GM12878 (cell line): ENCODE results near the gene RRBP1. TPM values are rescaled to one million over a fixed set of nuclear protein-coding genes. Genes with fewer than 3 reads are reported as not detected.

ENCODE experiments used
- ATAC-seq: fragments of 200-7000 bp; cut with Tn5 transposase; 3 replicates; pipeline ENCODE4 v1.9.1; 2020; ENCODE audit warnings: mild to moderate bottlenecking, moderate library complexity
- BruUV-seq: library from RNA; stranded (reverse); fragments of 400-500 nt; replicated peaks from 2 replicates; lab custom pipeline; 2021; lab: Mats Ljungman, UMichigan
- CTCF ChIA-PET: fragments of 300-600 bp; sonication (Branson Sonifier 250); formaldehyde crosslinking; extraction: SDS; loops from one replicate; lab custom pipeline; 2021; ENCODE audit warnings: inconsistent platforms; lab: Yijun Ruan, JAX
- POLR2A ChIA-PET: fragments of 350-600 bp; formaldehyde crosslinking; extraction: SDS; loops from one replicate; lab custom pipeline; 2021; ENCODE audit warnings: inconsistent platforms; lab: Charles Lee
- RAD21 ChIA-PET: fragments of 300-600 bp; sonication (Branson Sonifier 250); formaldehyde crosslinking; loops from one replicate; lab custom pipeline; 2023; ENCODE audit warnings: antibody characterized with exemption; ENCODE audit not compliant: unreplicated experiment; lab: Charles Lee
- SMC1A ChIA-PET: fragments of 300-600 bp; sonication (Branson Sonifier 250); formaldehyde crosslinking; loops from one replicate; lab custom pipeline; 2023; ENCODE audit not compliant: unreplicated experiment, uncharacterized antibody; lab: Charles Lee
- DNase-seq: peaks from one replicate; pipeline ENCODE4 v3.0.0-alpha.2; 2011; ENCODE audit warnings: low read depth, low spot score
- FAIRE-seq: peaks from 3 replicates; lab custom pipeline; 2011; peaks lifted over from hg19 to GRCh38; lab: Jason Lieb, UNC
- H2AFZ ChIP-seq: 2 replicates; pipeline ENCODE4 v1.6.0; 2011; ENCODE audit warnings: low read depth, low read length, control low read depth; ENCODE audit not compliant: control insufficient read depth
- H3K27ac ChIP-seq: 2 replicates; pipeline ENCODE4 v1.5.1; 2011; ENCODE audit warnings: control low read depth; ENCODE audit not compliant: control insufficient read depth, insufficient read depth
- H3K27me3 ChIP-seq, 2 experiments: replicated peaks in 1 of 2; 2 replicates each; pipeline versions ENCODE4 v1.6.0 to v1.6.1; 2011; ENCODE audit warnings: low read length in 1 of 2; ENCODE audit not compliant: control insufficient read depth in 2 of 2, insufficient read depth in 2 of 2
- H3K36me3 ChIP-seq, 2 experiments: 2 replicates each; pipeline ENCODE4 v1.5.1; 2011; ENCODE audit warnings: low read length in 1 of 2; ENCODE audit not compliant: control insufficient read depth in 2 of 2, insufficient read depth in 2 of 2
- H3K4me1 ChIP-seq: 2 replicates; pipeline ENCODE4 v1.6.1; 2011; ENCODE audit warnings: mild to moderate bottlenecking, low read length, moderate library complexity, mixed read lengths; ENCODE audit not compliant: control insufficient read depth, insufficient read depth
- H3K4me2 ChIP-seq: 2 replicates; pipeline ENCODE4 v1.6.0; 2011; ENCODE audit warnings: control low read depth; ENCODE audit not compliant: control insufficient read depth, insufficient read depth
- H3K4me3 ChIP-seq: fragments of 200-600 bp; sonication (generic); 2 replicates; pipeline ENCODE4 v1.5.1; 2016
- H3K79me2 ChIP-seq: 2 replicates; pipeline ENCODE4 v1.6.0; 2011; ENCODE audit warnings: low read length; ENCODE audit not compliant: control insufficient read depth, insufficient read depth
- H3K9ac ChIP-seq: 2 replicates; pipeline ENCODE4 v1.8.0; 2011; ENCODE audit warnings: low read length, control low read depth, mixed read lengths; ENCODE audit not compliant: control insufficient read depth, insufficient read depth
- H3K9me3 ChIP-seq: replicated peaks from 3 replicates; pipeline ENCODE4 v1.5.1; 2011; ENCODE audit warnings: mild to moderate bottlenecking, low read length; ENCODE audit not compliant: control insufficient read depth, insufficient read depth
- H4K20me1 ChIP-seq: 2 replicates; pipeline ENCODE4 v1.6.0; 2011; ENCODE audit not compliant: control insufficient read depth, insufficient read depth
- FOXM1 ChIP-seq: IDR thresholded peaks from 2 replicates; pipeline ENCODE4 v1.6.1; 2012; ENCODE audit warnings: low read depth, mild to moderate bottlenecking, inconsistent platforms, low read length, moderate library complexity
- IRF5 ChIP-seq: fragments of 450-650 bp; IDR thresholded peaks from 2 replicates; pipeline ENCODE4 v1.6.1; 2017; ENCODE audit warnings: borderline replicate concordance
- JUND ChIP-seq: IDR thresholded peaks from 2 replicates; pipeline ENCODE4 v1.6.1; 2012; ENCODE audit warnings: low read depth, mild to moderate bottlenecking, low read length, improper control_type of control experiment, moderate library complexity
- RUNX3 ChIP-seq: IDR thresholded peaks from 2 replicates; pipeline ENCODE4 v1.6.1; 2012; ENCODE audit warnings: low read length, inconsistent platforms
- ZNF687 ChIP-seq: fragments of 450-650 bp; IDR thresholded peaks from 2 replicates; pipeline ENCODE4 v1.6.1; 2017; ENCODE audit warnings: mild to moderate bottlenecking, moderate library complexity
- WGBS: methylation state at CpG from one replicate; pipeline ENCODE4 v1.1.6; 2016; ENCODE audit warnings: low lambda C conversion rate; ENCODE audit not compliant: insufficient replicate concordance, insufficient coverage; ENCODE audit errors: missing lambda C conversion rate; 5-methylcytosine and 5-hydroxymethylcytosine counted together
- in situ Hi-C: fragments of 300-500 bp; cut with MboI; formaldehyde crosslinking; loops from 9 replicates; pipeline ENCODE4 v1.14.3; 2018; ENCODE audit warnings: mixed read lengths
- intact Hi-C: fragments of 100-400 bp; cut with micrococcal nuclease; formaldehyde crosslinking; loops from one replicate; pipeline ENCODE4 v1.14.2; 2022; ENCODE audit not compliant: unreplicated experiment
- polyA plus RNA-seq, 11 experiments: library from polyadenylated mRNA; depleted of rRNA in 4 of 11; unstranded in 6 of 11; stranded (reverse) in 5 of 11; fragments of >200 nt; fragmentation: Nextera tagmentation in 4 of 11; fragmentation: Illumina TruSeq in 1 of 11; extraction: Ambion mirVana in 4 of 11; extraction: Trizol in 1 of 11; gene quantifications; 1 replicate in 1 of 11; 2 replicates in 10 of 11; pipeline versions ENCODE4 v1.2.1 to v1.2.3, GENCODE V29; 2011 to 2016; ENCODE audit warnings: inconsistent platforms in 2 of 11, missing spikeins in 2 of 11, low read depth in 1 of 11
- total RNA-seq, 4 experiments: library from RNA; depleted of rRNA in 3 of 4; stranded (reverse); fragments of >200 nt in 3 of 4; fragmentation: Illumina TruSeq in 1 of 4; extraction: Trizol in 1 of 4; gene quantifications; 2 replicates each; pipeline versions ENCODE4 v1.2.1 to v1.2.3, GENCODE V29; 2013 to 2021

RRBP1 gene
- total and polyA plus RNA-seq, 10 of the 15 experiments (the other 5 are each of a cell fraction or from before 2014, with no cell fraction given) = 1.2 to 57.4 (median 24.6) TPM

GRCh38 chr20:17664025-17664633, 17.9 kb downstream of the RRBP1 start:
- Histone ChIP-seq H3K27me3 (no peaks in the 10 kb centered on the region), H3K4me2 (peak overlapping the region; percentile 40), H4K20me1 (0 out of 2 replicates have a peak, but pooled peaks cover 2% of the 10 kb centered on the region), H3K79me2 (peaks cover 21% of the 10 kb centered on the region), H3K36me3 (no peaks in the 10 kb centered on the region; a peak in 1 of 4 replicates), H3K4me3 (peak overlapping the region; percentile 47; the same call in 1 of the 2 replicates), H3K4me1 (peaks cover 13% of the 10 kb centered on the region), H3K27ac (peak overlapping the region; percentile 18), H3K9ac (no peak overlapping the region), H3K9me3 (no peaks in the 10 kb centered on the region; the same call in 1 of the 3 replicates), H2AFZ (no peak overlapping the region)
- ChIA-PET CTCF (interaction anchor here (0.6 to 4.1 kb wide), 2 partner anchors 19 to 172 kb away, joined by 3 to 23 read pairs; partner anchors contain the start of gene RRBP1), RAD21 (interaction anchor here (0.9 kb wide), 1 partner anchor 161 kb away, joined by 3 read pairs; no protein-coding TSS in a partner anchor), SMC1A (interaction anchor here (1.1 kb wide), 1 partner anchor 9 kb away, joined by 3 read pairs; no protein-coding TSS in a partner anchor), POLR2A (no interaction called here)
- intact Hi-C loops = no loop called here
- DNase-seq (no peak), FAIRE-seq (no peak), ATAC-seq (peak; percentile 48)
- WGBS = 86% methylated on average over 11 of the region's 11 CpGs
- in situ Hi-C loops = no loop called here
- no peak for TF ChIP-seq ZNF687
- TF ChIP-seq IRF5 = no peak
- TF ChIP-seq RUNX3 = peak; percentile 68
- TF ChIP-seq FOXM1 = no peak
- TF ChIP-seq JUND = no peak
- no TSS peak for BruUV-seq
